ENCODE measurements around the gene TBC1D5.

The TBC1D5 gene

DNA sequence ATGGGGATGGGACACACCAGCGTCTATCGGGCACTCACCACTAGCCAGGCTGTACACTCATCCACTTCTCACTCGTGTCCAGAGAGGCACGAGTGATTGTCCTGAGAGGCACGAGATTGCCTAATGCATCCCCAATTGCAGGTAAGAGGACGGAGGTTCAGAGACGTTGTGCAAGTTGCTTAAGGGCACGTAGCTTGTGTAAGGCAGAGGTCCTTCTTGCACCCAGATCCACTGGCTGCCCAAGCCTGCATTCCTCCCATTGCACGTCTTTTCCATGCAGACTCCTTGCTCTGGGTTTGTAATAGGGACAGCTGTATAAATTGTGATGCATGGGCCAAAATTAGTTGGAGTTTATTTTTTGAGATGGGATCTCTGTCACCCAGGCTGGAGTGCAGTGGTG, 593.4 kb downstream of the TBC1D5 start:
- TF ChIP-seq, protein P1, sequence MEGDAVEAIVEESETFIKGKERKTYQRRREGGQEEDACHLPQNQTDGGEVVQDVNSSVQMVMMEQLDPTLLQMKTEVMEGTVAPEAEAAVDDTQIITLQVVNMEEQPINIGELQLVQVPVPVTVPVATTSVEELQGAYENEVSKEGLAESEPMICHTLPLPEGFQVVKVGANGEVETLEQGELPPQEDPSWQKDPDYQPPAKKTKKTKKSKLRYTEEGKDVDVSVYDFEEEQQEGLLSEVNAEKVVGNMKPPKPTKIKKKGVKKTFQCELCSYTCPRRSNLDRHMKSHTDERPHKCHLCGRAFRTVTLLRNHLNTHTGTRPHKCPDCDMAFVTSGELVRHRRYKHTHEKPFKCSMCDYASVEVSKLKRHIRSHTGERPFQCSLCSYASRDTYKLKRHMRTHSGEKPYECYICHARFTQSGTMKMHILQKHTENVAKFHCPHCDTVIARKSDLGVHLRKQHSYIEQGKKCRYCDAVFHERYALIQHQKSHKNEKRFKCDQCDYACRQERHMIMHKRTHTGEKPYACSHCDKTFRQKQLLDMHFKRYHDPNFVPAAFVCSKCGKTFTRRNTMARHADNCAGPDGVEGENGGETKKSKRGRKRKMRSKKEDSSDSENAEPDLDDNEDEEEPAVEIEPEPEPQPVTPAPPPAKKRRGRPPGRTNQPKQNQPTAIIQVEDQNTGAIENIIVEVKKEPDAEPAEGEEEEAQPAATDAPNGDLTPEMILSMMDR (conservative IDR thresholded peaks at IDR 0.05): no peak
- no peak for TF ChIP-seq ZFX (IDR thresholded peaks at IDR 0.05)
- no peak overlapping the region for H3K27ac ChIP-seq

DNA sequence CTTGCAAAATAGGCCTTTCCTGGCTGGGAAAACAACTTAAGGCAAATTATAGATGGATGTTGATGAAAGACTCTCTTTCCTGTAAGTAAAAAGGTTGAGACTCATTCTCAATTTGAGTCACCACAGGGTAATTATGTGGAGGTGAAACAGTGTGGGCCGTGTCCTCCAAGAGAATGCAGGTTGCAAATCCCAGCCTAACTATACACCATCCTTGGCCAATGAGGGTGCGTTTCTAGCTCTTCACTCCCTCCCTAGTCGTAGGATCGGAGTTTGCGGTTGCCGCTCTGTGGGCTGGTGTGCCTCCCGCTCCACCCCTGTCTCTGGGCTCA, 597.8 kb downstream of the TBC1D5 start:
- no peak overlapping the region for H3K27ac ChIP-seq
- no peak for TF ChIP-seq ZFX (IDR thresholded peaks at IDR 0.05)
- TF ChIP-seq, protein P1 (conservative IDR thresholded peaks at IDR 0.05): no peak

DNA sequence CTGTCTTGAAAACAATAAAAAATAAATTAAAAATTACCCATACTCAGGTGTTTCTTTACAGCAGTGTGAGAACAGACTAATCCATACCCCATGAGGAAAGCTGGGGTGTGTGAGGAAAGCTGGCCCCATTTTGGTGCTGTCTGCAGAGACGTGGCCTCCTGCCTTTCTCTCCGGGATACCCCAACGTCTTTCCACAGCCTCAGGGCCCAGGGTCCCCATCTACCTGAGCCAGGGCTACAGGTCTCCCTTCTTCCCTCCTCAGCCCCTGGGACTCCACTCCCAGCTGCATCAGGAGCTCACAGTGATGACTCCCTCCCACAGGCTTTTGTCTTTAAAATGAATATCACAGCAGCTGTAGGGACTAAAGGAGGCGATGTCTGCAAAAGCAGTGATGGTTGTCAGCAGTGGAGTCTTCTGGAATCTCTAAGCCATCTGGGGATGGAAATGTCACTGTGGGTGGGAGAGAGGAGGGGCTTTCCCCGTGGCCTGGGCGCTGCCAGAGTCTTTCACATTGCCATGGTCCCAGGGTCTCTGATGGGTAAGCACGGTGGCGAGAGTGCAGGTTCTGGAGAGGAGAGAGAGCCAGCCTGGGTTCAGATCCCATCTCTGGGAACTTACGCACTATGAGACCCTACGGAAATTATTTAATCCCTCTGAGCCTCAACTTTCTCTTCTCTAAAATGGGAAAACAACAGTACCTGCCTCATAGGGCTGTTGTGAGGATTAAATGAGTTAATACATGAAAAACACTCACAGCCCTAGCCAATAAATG, 598.4 kb downstream of the TBC1D5 start:
- no peak overlapping the region for H3K27ac ChIP-seq
- TF ChIP-seq, protein P1 (conservative IDR thresholded peaks at IDR 0.05): no peak
- TF ChIP-seq ZFX (IDR thresholded peaks at IDR 0.05): no peak

DNA sequence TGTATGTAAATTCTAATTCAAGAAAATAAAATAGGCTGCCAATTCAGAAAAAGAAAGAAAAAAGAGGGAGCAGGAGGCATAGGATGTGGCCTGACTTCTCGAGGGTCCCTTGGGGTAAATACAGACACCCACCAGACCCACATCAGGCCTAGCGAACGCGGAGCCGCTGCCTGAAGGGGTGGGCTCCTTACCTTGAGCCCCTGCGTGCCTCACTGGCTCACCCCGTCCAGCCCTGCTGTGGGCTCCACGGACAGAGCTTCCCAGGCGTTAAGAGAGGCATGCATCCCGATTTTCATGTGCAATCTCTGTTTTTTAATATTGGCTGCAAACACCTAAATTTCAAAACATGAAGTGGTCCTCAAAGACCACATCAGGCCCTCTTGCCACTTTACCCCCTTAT, 599.9 kb downstream of the TBC1D5 start:
- TF ChIP-seq ZFX (IDR thresholded peaks at IDR 0.05): no peak
- TF ChIP-seq, protein P1 (conservative IDR thresholded peaks at IDR 0.05): no peak
- no peak overlapping the region for H3K27ac ChIP-seq

DNA sequence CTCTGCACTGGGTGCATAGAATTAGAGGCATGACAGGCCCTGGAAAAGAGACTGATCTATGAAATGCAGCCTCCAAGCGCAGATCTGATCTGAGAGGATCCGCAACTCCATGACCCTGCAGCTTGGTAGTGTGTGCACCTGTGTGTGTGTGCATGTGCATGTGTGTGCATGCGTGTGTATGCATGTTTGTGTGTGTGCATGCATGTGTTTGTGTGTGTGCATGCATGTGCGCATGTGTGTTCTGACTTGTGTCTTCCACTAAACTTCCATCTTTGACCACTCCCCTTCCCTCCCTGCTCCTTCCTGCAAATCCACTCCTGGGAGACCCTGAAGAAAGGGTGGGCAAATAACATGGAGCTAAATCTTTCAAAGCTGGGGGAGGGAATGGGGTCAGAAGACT, 600.7 kb downstream of the TBC1D5 start:
- TF ChIP-seq, protein P1 (conservative IDR thresholded peaks at IDR 0.05): no peak
- no peak for TF ChIP-seq ZFX (IDR thresholded peaks at IDR 0.05)
- no peak overlapping the region for H3K27ac ChIP-seq

DNA sequence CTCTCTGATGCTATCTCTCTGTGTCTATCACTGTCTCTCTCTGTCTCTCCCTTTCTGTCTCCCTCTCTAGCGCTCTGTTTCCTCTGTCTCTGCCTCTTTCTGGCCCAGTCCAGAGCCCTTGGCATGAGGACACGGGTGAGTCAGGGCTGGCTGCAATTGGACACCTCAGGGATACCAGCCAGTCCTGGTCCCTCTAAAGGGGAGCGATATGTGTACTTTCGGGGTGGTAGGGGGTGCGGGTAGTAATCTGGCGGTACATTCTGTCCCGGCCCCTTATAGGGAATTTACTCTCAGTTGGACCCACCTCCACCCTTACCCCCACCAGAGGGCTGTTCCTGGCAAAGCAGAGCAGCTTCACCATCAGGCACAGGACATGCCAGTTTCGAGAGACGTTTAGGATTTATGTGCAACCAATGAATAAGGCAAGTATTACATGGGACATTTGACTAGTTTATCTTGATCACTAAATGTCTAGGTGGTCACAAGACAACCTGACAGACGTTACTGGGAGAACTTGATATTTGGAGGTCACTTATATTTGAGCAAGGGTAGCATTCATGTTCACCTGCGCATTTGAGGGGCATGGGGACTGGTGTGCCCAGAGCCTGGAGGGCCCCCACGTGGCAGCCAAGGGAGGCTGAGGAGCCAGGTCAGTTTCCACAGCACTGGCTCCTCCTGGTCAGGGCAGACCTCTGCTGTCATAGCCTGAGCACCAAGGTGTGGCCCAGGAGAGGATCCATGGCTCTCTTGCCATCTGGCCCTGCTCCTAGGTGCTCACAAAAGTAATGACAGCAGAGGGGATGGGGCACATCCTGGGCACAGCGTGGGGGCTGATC, 601.5 kb downstream of the TBC1D5 start:
- H3K27ac ChIP-seq: no peak overlapping the region
- TF ChIP-seq, protein P1 (conservative IDR thresholded peaks at IDR 0.05): no peak
- no peak for TF ChIP-seq ZFX (IDR thresholded peaks at IDR 0.05)
